ENCODE data around the gene PSMF1. TPM values are rescaled to one million over a fixed set of nuclear protein-coding genes. Genes with fewer than 3 reads are reported as not detected.

Gene PSMF1
- total RNA-seq, 4 donors from 2014 or later, result 44.6 to 167 (median 67.8) TPM

DNA sequence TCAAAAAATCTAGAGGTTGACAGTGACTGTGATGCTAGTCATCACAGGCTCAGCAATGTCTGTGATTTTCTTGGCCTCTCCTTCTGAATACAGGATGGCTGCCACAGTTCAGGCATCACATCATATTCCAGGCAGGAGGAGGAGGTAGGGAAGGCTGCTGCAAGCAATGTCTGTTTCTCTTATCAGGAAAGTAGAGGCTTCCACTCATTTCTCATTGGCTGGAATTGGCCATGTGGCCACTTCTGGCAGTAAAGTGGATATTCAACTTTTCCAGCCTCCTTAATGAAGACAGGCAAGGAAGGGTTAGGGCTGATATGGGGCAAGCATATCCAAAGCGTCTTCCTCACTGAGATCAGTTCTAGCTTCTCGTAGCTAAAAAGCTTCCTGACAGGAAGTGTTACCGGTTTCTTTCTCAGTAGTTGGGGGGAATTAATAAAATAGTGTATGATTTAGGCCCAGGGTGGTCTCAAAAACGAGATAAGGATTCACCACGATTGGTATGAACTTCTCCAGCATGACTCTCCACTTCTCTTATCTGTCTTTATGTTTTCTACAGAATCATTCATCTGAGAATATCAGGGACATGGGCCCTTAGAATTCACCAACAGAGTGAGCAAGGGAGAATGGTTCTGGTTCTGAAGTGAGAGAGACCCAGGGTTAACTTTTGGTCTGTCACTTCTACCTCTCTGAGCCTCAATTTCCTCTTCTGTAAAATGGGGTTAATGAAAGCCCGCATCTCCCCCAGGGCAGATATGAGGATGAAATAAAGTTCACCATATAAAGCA lies 32.7 kb upstream of the PSMF1 start:
- no peak for TF ChIP-seq POLR2A (IDR thresholded peaks at IDR 0.05)
- TF ChIP-seq, protein P1, sequence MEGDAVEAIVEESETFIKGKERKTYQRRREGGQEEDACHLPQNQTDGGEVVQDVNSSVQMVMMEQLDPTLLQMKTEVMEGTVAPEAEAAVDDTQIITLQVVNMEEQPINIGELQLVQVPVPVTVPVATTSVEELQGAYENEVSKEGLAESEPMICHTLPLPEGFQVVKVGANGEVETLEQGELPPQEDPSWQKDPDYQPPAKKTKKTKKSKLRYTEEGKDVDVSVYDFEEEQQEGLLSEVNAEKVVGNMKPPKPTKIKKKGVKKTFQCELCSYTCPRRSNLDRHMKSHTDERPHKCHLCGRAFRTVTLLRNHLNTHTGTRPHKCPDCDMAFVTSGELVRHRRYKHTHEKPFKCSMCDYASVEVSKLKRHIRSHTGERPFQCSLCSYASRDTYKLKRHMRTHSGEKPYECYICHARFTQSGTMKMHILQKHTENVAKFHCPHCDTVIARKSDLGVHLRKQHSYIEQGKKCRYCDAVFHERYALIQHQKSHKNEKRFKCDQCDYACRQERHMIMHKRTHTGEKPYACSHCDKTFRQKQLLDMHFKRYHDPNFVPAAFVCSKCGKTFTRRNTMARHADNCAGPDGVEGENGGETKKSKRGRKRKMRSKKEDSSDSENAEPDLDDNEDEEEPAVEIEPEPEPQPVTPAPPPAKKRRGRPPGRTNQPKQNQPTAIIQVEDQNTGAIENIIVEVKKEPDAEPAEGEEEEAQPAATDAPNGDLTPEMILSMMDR (IDR thresholded peaks at IDR 0.05), result no peak
- Histone ChIP-seq H3K27ac (no peak overlapping the region), H3K4me3 (no peak overlapping the region), H3K27me3 (no peaks in the 10 kb centered on the region), H3K9me3 (no peaks in the 10 kb centered on the region), H3K36me3 (no peaks in the 10 kb centered on the region), H3K4me1 (no peaks in the 10 kb centered on the region)
- no peak for DNase-seq

DNA sequence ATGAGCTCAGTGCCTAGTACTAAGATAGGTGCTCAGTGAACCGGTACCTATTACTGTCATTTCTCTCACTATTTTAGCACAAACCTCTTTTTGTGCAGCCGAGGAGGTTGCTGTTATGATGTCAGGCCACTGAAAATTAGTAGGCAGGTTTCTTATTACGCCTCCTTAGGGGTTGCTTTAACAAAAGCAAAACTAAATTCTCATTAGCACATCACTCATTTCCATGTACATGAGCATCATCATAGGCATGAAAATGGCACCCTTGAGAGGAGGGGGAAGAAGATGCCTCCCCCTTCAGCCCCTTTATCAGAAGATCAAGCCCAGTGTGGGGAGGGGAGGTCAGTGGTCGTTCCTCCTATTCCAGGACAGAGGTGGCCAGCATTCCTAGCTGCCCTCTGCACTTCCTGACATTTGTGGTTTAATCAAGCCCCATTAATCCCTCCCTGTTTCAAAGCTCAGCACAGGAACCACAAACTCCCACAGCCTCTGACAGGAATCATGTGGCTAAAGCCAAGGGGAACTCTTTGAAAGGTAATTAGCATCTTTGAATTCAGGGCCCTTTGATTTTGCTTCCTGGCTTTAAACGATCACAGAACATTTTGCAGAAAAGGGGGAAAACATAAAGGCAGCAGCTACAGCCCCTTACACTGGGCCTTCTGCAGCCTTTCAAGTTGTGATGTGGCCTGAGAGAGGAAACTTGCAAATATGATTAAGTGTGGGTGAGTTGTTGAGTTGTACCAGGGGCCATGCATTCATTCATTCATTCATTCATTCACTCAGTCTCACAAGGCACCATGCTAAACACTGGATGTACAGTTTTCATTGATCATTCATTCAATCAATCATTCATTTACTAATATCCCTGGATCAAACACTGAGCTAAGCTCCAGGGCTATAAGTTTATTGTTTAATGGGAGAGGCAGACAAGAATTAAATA lies 31.9 kb upstream of the PSMF1 start:
- DNase-seq, result no peak
- Histone ChIP-seq H3K4me1 (no peaks in the 10 kb centered on the region), H3K4me3 (no peak overlapping the region), H3K9me3 (no peaks in the 10 kb centered on the region), H3K27ac (no peak overlapping the region), H3K36me3 (no peaks in the 10 kb centered on the region), H3K27me3 (no peaks in the 10 kb centered on the region)
- TF ChIP-seq, protein P1 (IDR thresholded peaks at IDR 0.05), result no peak
- TF ChIP-seq POLR2A (IDR thresholded peaks at IDR 0.05), result no peak

DNA sequence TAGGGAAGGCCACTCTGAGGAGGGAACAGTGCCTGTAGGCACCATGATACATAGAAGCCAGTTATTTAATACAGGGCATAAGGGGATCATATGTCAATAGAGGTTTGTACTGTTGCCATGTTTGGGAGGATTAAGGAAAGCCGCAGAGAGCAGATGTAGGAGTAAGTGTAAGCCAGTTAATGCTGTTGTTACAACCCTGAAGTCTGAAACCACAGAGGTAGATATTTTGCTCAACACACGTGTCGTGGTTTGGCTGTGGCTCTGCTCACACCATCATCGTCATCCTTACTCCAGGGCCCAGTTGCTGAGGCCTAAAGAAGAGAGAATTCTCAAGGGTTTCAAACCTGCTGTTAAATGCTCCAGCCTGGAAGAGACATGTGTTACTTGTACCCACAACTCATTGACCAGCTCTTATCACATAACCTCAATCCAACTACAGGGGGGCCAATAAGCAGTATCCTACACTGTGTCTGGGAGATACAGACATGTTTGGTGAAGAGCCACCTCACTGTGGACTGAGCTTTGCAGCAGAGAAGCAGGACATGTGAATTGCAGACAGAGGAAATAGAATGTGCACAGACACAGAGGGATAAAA lies 31.0 kb upstream of the PSMF1 start:
- TF ChIP-seq, protein P1 (IDR thresholded peaks at IDR 0.05), result no peak
- no peak for TF ChIP-seq POLR2A (IDR thresholded peaks at IDR 0.05)
- no peaks in the 10 kb centered on the region for H3K4me1 ChIP-seq
- H3K36me3 ChIP-seq, result no peaks in the 10 kb centered on the region
- no peak overlapping the region for H3K4me3 ChIP-seq
- H3K27ac ChIP-seq, result no peak overlapping the region
- H3K9me3 ChIP-seq, result no peaks in the 10 kb centered on the region
- no peak for DNase-seq
- H3K27me3 ChIP-seq, result no peaks in the 10 kb centered on the region

DNA sequence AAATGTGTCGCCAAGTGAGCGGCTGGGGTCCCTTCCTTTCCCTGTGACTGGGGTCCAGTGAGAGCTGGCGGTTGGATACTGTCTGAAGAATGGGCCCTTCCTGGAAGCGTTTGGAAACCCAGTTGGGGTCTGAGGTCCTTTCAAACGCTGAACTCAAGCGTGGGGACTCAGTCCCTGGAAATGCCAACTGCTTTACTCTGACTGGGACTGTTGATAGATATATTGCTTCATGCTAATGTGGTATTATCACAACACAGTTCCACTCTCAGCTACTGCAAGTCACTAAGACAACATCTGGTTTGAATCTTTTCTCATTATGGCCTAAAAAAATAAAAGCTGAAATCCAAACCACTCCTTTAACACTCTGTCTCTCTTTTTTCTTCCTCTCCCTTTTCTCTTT lies 23.7 kb upstream of the PSMF1 start:
- H3K36me3 ChIP-seq, result no peaks in the 10 kb centered on the region
- no peak overlapping the region for H3K4me3 ChIP-seq
- H3K27me3 ChIP-seq, result no peaks in the 10 kb centered on the region
- H3K9me3 ChIP-seq, result no peaks in the 10 kb centered on the region
- no peak for TF ChIP-seq POLR2A (IDR thresholded peaks at IDR 0.05)
- TF ChIP-seq, protein P1 (IDR thresholded peaks at IDR 0.05), result no peak
- no peak for DNase-seq
- no peaks in the 10 kb centered on the region for H3K4me1 ChIP-seq
- H3K27ac ChIP-seq, result no peak overlapping the region

DNA sequence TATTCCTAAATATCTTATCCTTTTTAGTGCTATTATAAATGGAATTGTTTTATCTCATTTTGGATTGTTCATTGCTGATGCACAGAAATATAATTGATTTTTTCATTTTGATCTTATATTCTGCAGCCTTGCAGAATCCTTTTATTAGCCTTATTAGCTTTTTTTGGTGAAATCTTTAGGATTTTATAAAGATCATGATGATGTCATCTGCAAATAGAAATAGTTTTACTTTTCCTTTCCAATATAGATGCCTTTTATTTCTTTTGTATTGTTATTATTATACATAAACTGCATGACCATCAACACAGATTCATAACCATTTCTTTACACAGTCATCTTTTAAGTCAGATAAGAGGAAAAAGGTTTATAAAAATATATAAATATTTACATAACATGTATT lies 16.9 kb upstream of the PSMF1 start:
- H3K9me3 ChIP-seq, result no peaks in the 10 kb centered on the region
- no peaks in the 10 kb centered on the region for H3K27me3 ChIP-seq
- no peak overlapping the region for H3K4me3 ChIP-seq
- TF ChIP-seq POLR2A (IDR thresholded peaks at IDR 0.05), result no peak
- TF ChIP-seq, protein P1 (IDR thresholded peaks at IDR 0.05), result no peak
- no peak for DNase-seq
- no peaks in the 10 kb centered on the region for H3K36me3 ChIP-seq
- H3K27ac ChIP-seq, result no peak overlapping the region
- H3K4me1 ChIP-seq, result no peaks in the 10 kb centered on the region

All from Peyer's patch (tissue), 4 donors.